ENCODE measurements around the gene IFIT1B.

IFIT1B gene

GRCh38 chr10:89335226-89335625 is 42.6 kb upstream of the IFIT1B start:
- H3K4me3 Mint-ChIP-seq: no peak overlapping the region
- no peaks in the 10 kb centered on the region for H3K27me3 Mint-ChIP-seq (ENCODE audit: low read depth)
- TF ChIP-seq CTCF (IDR thresholded peaks at IDR 0.05; ENCODE audit: unreplicated experiment in 3 of 3): no peak
- H3K36me3 Mint-ChIP-seq (ENCODE audit: low read depth): peaks cover 22% of the 10 kb centered on the region
- peaks cover 35% of the 10 kb centered on the region for H3K4me1 Mint-ChIP-seq
- H3K9me3 Mint-ChIP-seq: no peaks in the 10 kb centered on the region
- H3K27ac Mint-ChIP-seq: peak overlapping the region in 1 of 3 experiments; percentile 13

GRCh38 chr10:89336241-89336640 is 41.6 kb upstream of the IFIT1B start:
- Mint-ChIP-seq H3K27me3 (ENCODE audit: low read depth) (no peaks in the 10 kb centered on the region), H3K36me3 (ENCODE audit: low read depth) (peaks cover 26% of the 10 kb centered on the region), H3K4me3 (no peak overlapping the region), H3K9me3 (no peaks in the 10 kb centered on the region), H3K4me1 (peaks cover 29% of the 10 kb centered on the region), H3K27ac (no peak overlapping the region)
- no peak for TF ChIP-seq CTCF (IDR thresholded peaks at IDR 0.05; ENCODE audit: unreplicated experiment in 3 of 3)

GRCh38 chr10:89337484-89337883 is 40.4 kb upstream of the IFIT1B start:
- no peak overlapping the region for H3K27ac Mint-ChIP-seq
- H3K4me3 Mint-ChIP-seq: no peak overlapping the region
- no peak for TF ChIP-seq CTCF (IDR thresholded peaks at IDR 0.05; ENCODE audit: unreplicated experiment in 3 of 3)
- H3K9me3 Mint-ChIP-seq: no peaks in the 10 kb centered on the region
- H3K36me3 Mint-ChIP-seq (ENCODE audit: low read depth): peaks cover 26% of the 10 kb centered on the region
- H3K27me3 Mint-ChIP-seq (ENCODE audit: low read depth): no peaks in the 10 kb centered on the region
- peaks cover 27% of the 10 kb centered on the region for H3K4me1 Mint-ChIP-seq

- Mint-ChIP-seq H3K4me1 (peaks cover 26% of the 10 kb centered on the region), H3K27me3 (ENCODE audit: low read depth) (no peaks in the 10 kb centered on the region), H3K36me3 (ENCODE audit: low read depth) (peaks cover 26% of the 10 kb centered on the region), H3K9me3 (no peaks in the 10 kb centered on the region), H3K27ac (no peak overlapping the region), H3K4me3 (no peak overlapping the region)
- no peak for TF ChIP-seq CTCF (IDR thresholded peaks at IDR 0.05; ENCODE audit: unreplicated experiment in 3 of 3)
These were observed 39.1 kb upstream of the IFIT1B start for GRCh38 chr10:89338713-89339112.

GRCh38 chr10:89339875-89340274 is 38.0 kb upstream of the IFIT1B start:
- no peaks in the 10 kb centered on the region for H3K27me3 Mint-ChIP-seq (ENCODE audit: low read depth)
- no peak overlapping the region for H3K27ac Mint-ChIP-seq
- no peaks in the 10 kb centered on the region for H3K9me3 Mint-ChIP-seq
- peaks cover 26% of the 10 kb centered on the region for H3K4me1 Mint-ChIP-seq
- no peak for TF ChIP-seq CTCF (IDR thresholded peaks at IDR 0.05; ENCODE audit: unreplicated experiment in 3 of 3)
- no peak overlapping the region for H3K4me3 Mint-ChIP-seq
- H3K36me3 Mint-ChIP-seq (ENCODE audit: low read depth): peaks cover 26% of the 10 kb centered on the region

GRCh38 chr10:89341649-89342048 is 36.2 kb upstream of the IFIT1B start:
- H3K9me3 Mint-ChIP-seq: no peaks in the 10 kb centered on the region
- H3K36me3 Mint-ChIP-seq (ENCODE audit: low read depth): peaks cover 23% of the 10 kb centered on the region
- H3K27ac Mint-ChIP-seq: no peak overlapping the region
- H3K4me1 Mint-ChIP-seq: peaks cover 31% of the 10 kb centered on the region
- H3K4me3 Mint-ChIP-seq: no peak overlapping the region
- TF ChIP-seq CTCF (IDR thresholded peaks at IDR 0.05; ENCODE audit: unreplicated experiment in 3 of 3): no peak
- no peaks in the 10 kb centered on the region for H3K27me3 Mint-ChIP-seq (ENCODE audit: low read depth)

All from nephron (organoid).